Heart left ventricle (tissue), 16 donors: ENCODE data around the gene CDKN2D. TPM values are rescaled to one million over a fixed set of nuclear protein-coding genes. Genes with fewer than 3 reads are reported as not detected.
A peak's percentile ranks its signal among the peaks of the same experiment; 100 is the strongest.

Source experiments
- ATAC-seq, 4 donors: fragments of 200-7000 bp; cut with Tn5 transposase; one replicate each; pipeline ENCODE4 v1.9.1; 2020 to 2022; ENCODE audit warnings: moderate library complexity in 4 of 4, mild to moderate bottlenecking in 3 of 4, moderate number of reproducible peaks in 1 of 4
- DNase-seq, 5 donors: peaks; one replicate each; pipeline ENCODE4 v3.0.0-alpha.2; 2020
- H3K27ac ChIP-seq, 12 donors: fragments of 200-600 bp; sonication (generic) in 4 of 12; one replicate each; pipeline versions ENCODE4 v1.5.0 to v1.8.0; 2016 to 2022; ENCODE audit warnings: mild to moderate bottlenecking in 2 of 12
- H3K27me3 ChIP-seq, 9 donors: fragments of 200-600 bp; sonication (generic) in 2 of 9; one replicate each; pipeline versions ENCODE4 v1.5.1 to v1.8.0; 2016 to 2022; ENCODE audit warnings: mild to moderate bottlenecking in 3 of 9
- H3K36me3 ChIP-seq, 9 donors: fragments of 200-600 bp; sonication (generic) in 2 of 9; one replicate each; pipeline versions ENCODE4 v1.5.0 to v1.8.0; 2018 to 2022; ENCODE audit warnings: mild to moderate bottlenecking in 2 of 9
- H3K4me1 ChIP-seq, 12 donors: fragments of 200-600 bp; sonication (generic) in 4 of 12; one replicate each; pipeline versions ENCODE4 v1.5.0 to v1.8.0; 2016 to 2022; ENCODE audit warnings: mild to moderate bottlenecking in 3 of 12
- H3K4me3 ChIP-seq, 12 donors: fragments of 200-600 bp; sonication (generic) in 4 of 12; one replicate each; pipeline versions ENCODE4 v1.5.0 to v1.8.0; 2017 to 2022; ENCODE audit warnings: mild to moderate bottlenecking in 9 of 12, moderate library complexity in 4 of 12
- H3K9me3 ChIP-seq, 12 donors: fragments of 200-600 bp; sonication (generic) in 4 of 12; one replicate each; pipeline versions ENCODE4 v1.5.0 to v1.8.0; 2016 to 2022; ENCODE audit warnings: mild to moderate bottlenecking in 1 of 12
- POLR2A ChIP-seq, 2 donors: fragments of 450-650 bp; IDR thresholded peaks; one replicate each; pipeline ENCODE4 v1.6.1; 2017; ENCODE audit warnings: antibody characterized with exemption in 2 of 2, mild to moderate bottlenecking in 2 of 2, moderate library complexity in 2 of 2
- WGBS, 4 donors: extraction: QIAGEN DNeasy Blood & Tissue Kit in 2 of 4; methylation state at CpG; one replicate each; pipeline versions ENCODE4 v1.1.5 to v1.1.7; 2013 to 2018; 5-methylcytosine and 5-hydroxymethylcytosine counted together
- intact Hi-C, 10 donors: fragments of 100-400 bp; cut with DNase I; formaldehyde crosslinking; loops; one replicate each; pipeline versions ENCODE4 v1.11.1 to v1.14.2; 2022
- polyA plus RNA-seq, 2 donors: library from polyadenylated mRNA; stranded (reverse); fragments of 200-250 nt; gene quantifications; one replicate each; pipeline ENCODE4 v1.2.3, GENCODE V29; 2013
- total RNA-seq, 9 donors: library from RNA; depleted of rRNA in 2 of 9; stranded (reverse); fragments of >200 nt in 2 of 9; fragmentation: NEBNext Ultra II Directional in 3 of 9; extraction: Animal tissue kit (Norgen Biotek cat#: 25700) in 3 of 9; gene quantifications; one replicate each; pipeline versions ENCODE4 v1.1.0 to v1.2.4, GENCODE V29; 2016 to 2023
- TF ChIP-seq, protein P1 (sequence below), 12 donors: fragments of 200-600 bp; sonication (generic) in 4 of 12; IDR thresholded peaks; one replicate each; pipeline versions ENCODE4 v1.5.0 to v1.8.0; 2018 to 2022; ENCODE audit warnings: antibody characterized with exemption in 12 of 12, mild to moderate bottlenecking in 5 of 12
- donor health status: ischemic (EF 13 %, LVEDD 7.1; RV severe dilation, severe dysfunction).
- donor health status: healthy with polysubstance abuse.
- donor health status: DM: no; HTN: yes; CAD: no.
- donor health status: DM: no; HTN: no; CAD: no.
- donor health status: ischemic (EF 25% LVEDD 6.9; RV normal size, moderate dysfunction).
- donor health status: ischemic (EF 25% LVEDD 5.7; RV mildly dilated, moderate dysfunction).
- donor health status: healthy.
- donor health status: DM: yes; HTN: yes; CAD: no.
- donor health status: ischemic (EF 35%, LVEDD 5.7; RV mildly dilated, moderate dysfunction).
- donor health status: nonischemic (EF 11% LVEDD 7.7; RV severe dilation, severe dysfunction).
- donor health status: DM: yes; HTN: yes; CAD: no.
- donor health status: PGD.
- donor health status: ischemic (EF 29% LVEDD 5.4; RV normal size, mild dysfunction).
- donor health status: nonischemic (EF 23%, LVEDD 6.1; RV moderate dilation, normal function).

Gene CDKN2D
- total and polyA plus RNA-seq, 11 donors = 6.8 to 28.0 (median 11.8) TPM

DNA sequence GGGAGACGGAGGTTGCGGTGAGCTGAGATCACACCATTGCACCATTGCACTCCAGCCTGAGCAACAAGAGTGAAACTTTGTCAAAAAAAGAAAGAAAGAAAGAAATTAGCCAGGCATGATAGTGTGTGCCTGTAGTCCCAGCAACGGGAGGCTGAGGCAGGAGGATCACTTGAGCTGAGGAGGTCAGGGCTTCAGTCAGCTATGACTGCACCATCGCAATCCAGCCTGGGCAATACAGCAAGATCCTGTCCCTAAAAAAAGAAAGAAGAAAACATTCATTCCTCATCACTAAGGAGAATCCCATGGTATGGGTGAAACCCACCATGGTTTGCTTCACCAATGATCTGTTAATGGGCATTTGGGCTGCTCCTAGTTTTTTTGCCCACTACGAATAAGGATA lies 31.4 kb upstream of the CDKN2D start:
- 95 to 97% (median 96%) methylated on average over 5 of the region's 5 CpGs for WGBS, 4 donors
- no peak for ATAC-seq
- intact Hi-C loops = loop anchor here in 1 of 10 donors (5.0 kb wide), 1 partner anchor 42 kb away; no protein-coding TSS in a partner anchor
- Histone ChIP-seq H3K27me3 (no peaks in the 10 kb centered on the region), H3K4me3 (no peak overlapping the region), H3K36me3 (no peaks in the 10 kb centered on the region), H3K27ac (no peak overlapping the region), H3K4me1 (peaks cover 0 to 48% (median 22%) of the 10 kb centered on the region in 12 donors), H3K9me3 (peaks cover 0 to 4% (median 0%) of the 10 kb centered on the region in 12 donors)
- no peak for DNase-seq
- no peak for TF ChIP-seq POLR2A (IDR thresholded peaks at IDR 0.05)
- TF ChIP-seq, protein P1, sequence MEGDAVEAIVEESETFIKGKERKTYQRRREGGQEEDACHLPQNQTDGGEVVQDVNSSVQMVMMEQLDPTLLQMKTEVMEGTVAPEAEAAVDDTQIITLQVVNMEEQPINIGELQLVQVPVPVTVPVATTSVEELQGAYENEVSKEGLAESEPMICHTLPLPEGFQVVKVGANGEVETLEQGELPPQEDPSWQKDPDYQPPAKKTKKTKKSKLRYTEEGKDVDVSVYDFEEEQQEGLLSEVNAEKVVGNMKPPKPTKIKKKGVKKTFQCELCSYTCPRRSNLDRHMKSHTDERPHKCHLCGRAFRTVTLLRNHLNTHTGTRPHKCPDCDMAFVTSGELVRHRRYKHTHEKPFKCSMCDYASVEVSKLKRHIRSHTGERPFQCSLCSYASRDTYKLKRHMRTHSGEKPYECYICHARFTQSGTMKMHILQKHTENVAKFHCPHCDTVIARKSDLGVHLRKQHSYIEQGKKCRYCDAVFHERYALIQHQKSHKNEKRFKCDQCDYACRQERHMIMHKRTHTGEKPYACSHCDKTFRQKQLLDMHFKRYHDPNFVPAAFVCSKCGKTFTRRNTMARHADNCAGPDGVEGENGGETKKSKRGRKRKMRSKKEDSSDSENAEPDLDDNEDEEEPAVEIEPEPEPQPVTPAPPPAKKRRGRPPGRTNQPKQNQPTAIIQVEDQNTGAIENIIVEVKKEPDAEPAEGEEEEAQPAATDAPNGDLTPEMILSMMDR (IDR thresholded peaks at IDR 0.05) = no peak

GRCh38 chr19:10593820-10594637 lies 25.2 kb upstream of the CDKN2D start:
- peaks cover 0 to 35% (median 3%) of the 10 kb centered on the region in 12 donors for H3K4me1 ChIP-seq
- intact Hi-C loops = no loop called here
- H3K27me3 ChIP-seq = peaks cover 0 to 9% (median 0%) of the 10 kb centered on the region in 9 donors
- ATAC-seq (peak in 2 of 4 donors; percentile 24 to 57), DNase-seq (no peak)
- H3K4me3 ChIP-seq = no peak overlapping the region
- TF ChIP-seq, protein P1 (IDR thresholded peaks at IDR 0.05) = no peak
- no peak for TF ChIP-seq POLR2A (IDR thresholded peaks at IDR 0.05)
- H3K36me3 ChIP-seq = no peaks in the 10 kb centered on the region
- 73 to 80% (median 77%) methylated on average over 9 of the region's 9 CpGs for WGBS, 4 donors
- peak overlapping the region in 2 of 12 donors; percentile 1 to 15 for H3K27ac ChIP-seq
- no peaks in the 10 kb centered on the region for H3K9me3 ChIP-seq

GRCh38 chr19:10593148-10593547 lies 24.4 kb upstream of the CDKN2D start:
- TF ChIP-seq, protein P1 (IDR thresholded peaks at IDR 0.05) = no peak
- TF ChIP-seq POLR2A (IDR thresholded peaks at IDR 0.05) = no peak
- no peaks in the 10 kb centered on the region for H3K9me3 ChIP-seq
- H3K4me3 ChIP-seq = no peak overlapping the region
- 92 to 98% (median 97%) methylated on average over 7 of the region's 7 CpGs for WGBS, 4 donors
- no peaks in the 10 kb centered on the region for H3K36me3 ChIP-seq
- intact Hi-C loops = no loop called here
- peaks cover 0 to 18% (median 0%) of the 10 kb centered on the region in 9 donors for H3K27me3 ChIP-seq
- H3K4me1 ChIP-seq = peaks cover 0 to 35% (median 3%) of the 10 kb centered on the region in 12 donors
- H3K27ac ChIP-seq = peak overlapping the region in 1 of 12 donors; percentile 1
- DNase-seq (no peak), ATAC-seq (no peak)

GRCh38 chr19:10587839-10588150 lies 19.0 kb upstream of the CDKN2D start:
- peaks cover 0 to 3% (median 0%) of the 10 kb centered on the region in 12 donors for H3K4me1 ChIP-seq
- H3K4me3 ChIP-seq = no peak overlapping the region
- WGBS, 4 donors = 87 to 90% (median 89%) methylated on average over 2 of the region's 2 CpGs
- no peaks in the 10 kb centered on the region for H3K36me3 ChIP-seq
- no peaks in the 10 kb centered on the region for H3K9me3 ChIP-seq
- ATAC-seq (no peak), DNase-seq (no peak)
- TF ChIP-seq POLR2A (IDR thresholded peaks at IDR 0.05) = no peak
- TF ChIP-seq, protein P1 (IDR thresholded peaks at IDR 0.05) = no peak
- intact Hi-C loops = no loop called here
- peaks cover 0 to 35% (median 11%) of the 10 kb centered on the region in 9 donors for H3K27me3 ChIP-seq
- H3K27ac ChIP-seq = no peak overlapping the region
